Ascending aorta (tissue), 2 donors: ENCODE results near the gene FAM181A. TPM values are rescaled to one million over a fixed set of nuclear protein-coding genes. Genes with fewer than 3 reads are reported as not detected.

ENCODE experiments used
- DNase-seq, 2 donors: peaks; one replicate each; pipeline ENCODE4 v3.0.0-alpha.2; 2019; ENCODE audit warnings: low spot score in 2 of 2
- H3K27ac ChIP-seq, 2 donors: fragments of 200-600 bp; sonication (generic); one replicate each; pipeline ENCODE4 v1.5.1; 2016 to 2017; ENCODE audit warnings: mild to moderate bottlenecking in 1 of 2
- H3K27me3 ChIP-seq: fragments of 200-600 bp; sonication (generic); one replicate; pipeline ENCODE4 v1.5.1; 2017
- H3K36me3 ChIP-seq, 2 donors: fragments of 200-600 bp; sonication (generic); one replicate each; pipeline ENCODE4 v1.5.1; 2016
- H3K4me1 ChIP-seq, 2 donors: fragments of 200-600 bp; sonication (generic); one replicate each; pipeline ENCODE4 v1.5.1; 2016 to 2017; ENCODE audit warnings: mild to moderate bottlenecking in 1 of 2
- H3K4me3 ChIP-seq, 2 donors: fragments of 200-600 bp; sonication (generic); one replicate each; pipeline ENCODE4 v1.5.1; 2016 to 2017; ENCODE audit warnings: mild to moderate bottlenecking in 1 of 2
- H3K9me3 ChIP-seq, 2 donors: fragments of 200-600 bp; sonication (generic); one replicate each; pipeline ENCODE4 v1.5.1; 2016
- intact Hi-C: fragments of 100-400 bp; cut with DNase I; formaldehyde crosslinking; loops from one replicate; pipeline ENCODE4 v1.15.1; 2023
- total RNA-seq: library from RNA; depleted of rRNA; stranded (reverse); fragments of >200 nt; gene quantifications from one replicate; pipeline ENCODE4 v1.1.0, GENCODE V29; 2016
- TF ChIP-seq, protein P1 (sequence below), 3 experiments: fragments of 200-600 bp in 2 of 3; fragments of 450-650 bp in 1 of 3; sonication (generic) in 2 of 3; IDR thresholded peaks; one replicate each; pipeline ENCODE4 v1.5.1; 2016 to 2019; ENCODE audit warnings: antibody characterized with exemption in 3 of 3, mild to moderate bottlenecking in 1 of 3, moderate library complexity in 1 of 3

Gene FAM181A
- total RNA-seq, 1 donor from 2014 or later = not detected

DNA sequence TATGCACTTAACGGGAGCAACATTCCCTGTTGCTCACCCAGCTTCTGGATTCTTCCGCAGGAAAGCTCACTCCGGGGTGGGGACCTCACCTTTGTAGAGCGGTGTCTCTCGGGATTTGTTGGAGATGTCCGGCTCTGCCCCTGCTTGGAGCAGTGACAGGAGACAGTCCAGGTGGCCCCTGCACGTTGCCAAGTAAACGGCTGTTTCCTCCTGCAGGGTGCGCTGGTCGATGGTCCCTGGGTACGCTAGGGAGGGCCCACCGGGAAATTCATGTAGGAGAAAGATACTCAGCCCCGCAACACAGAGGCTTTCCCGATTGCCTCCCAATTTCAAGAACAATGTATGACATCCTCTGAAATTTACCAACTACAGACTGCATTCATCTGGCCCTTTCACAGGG lies 26.1 kb downstream of the FAM181A start:
- peaks cover 46 to 54% of the 10 kb centered on the region in 2 donors for H3K36me3 ChIP-seq

DNA sequence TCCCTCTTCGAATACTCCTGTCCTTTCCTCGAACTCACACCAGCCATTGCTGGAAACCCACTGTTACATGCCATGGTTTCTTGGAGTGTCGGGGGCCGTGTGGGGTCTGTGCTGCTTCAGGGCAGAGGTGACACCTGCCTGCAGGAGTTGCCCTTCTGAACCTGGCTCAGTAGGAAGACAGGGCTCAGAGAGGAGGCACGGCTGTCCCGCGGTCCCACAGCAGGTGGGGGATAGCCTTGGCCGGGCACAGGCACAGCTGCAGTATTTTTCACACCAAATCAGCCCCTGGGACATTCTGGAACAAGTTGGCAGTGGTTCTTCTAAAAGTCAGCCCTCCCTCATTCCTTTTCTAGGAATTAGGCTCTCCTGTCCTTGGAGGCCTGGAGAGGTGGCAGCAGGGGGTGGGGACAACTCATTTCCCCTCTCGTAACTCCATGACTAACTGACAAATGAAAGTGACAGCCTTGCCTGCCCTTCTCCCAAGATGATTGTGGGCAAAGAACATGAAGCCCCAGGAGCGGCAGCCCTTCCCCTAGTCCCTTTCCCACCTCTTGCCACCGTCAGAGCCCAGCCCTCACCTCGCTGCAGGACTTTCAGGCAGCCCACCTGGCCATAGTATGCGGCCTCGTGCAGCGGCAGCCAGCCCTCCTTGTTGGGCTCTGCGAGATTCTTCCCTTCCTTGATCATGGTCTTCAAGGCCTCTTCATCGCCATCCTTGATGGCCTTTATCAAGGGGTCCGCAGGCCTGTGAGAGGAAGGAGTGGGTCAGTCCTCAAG lies 26.8 kb downstream of the FAM181A start:
- H3K27ac ChIP-seq = peak overlapping the region in 1 of 2 donors; percentile 9
- peaks cover 6 to 35% of the 10 kb centered on the region in 2 donors for H3K4me1 ChIP-seq

More for the DNA sequence above, 26.1 kb downstream of the FAM181A start:
- Histone ChIP-seq H3K4me1 (peaks cover 6 to 28% of the 10 kb centered on the region in 2 donors), H3K4me3 (no peak overlapping the region), H3K27ac (peak overlapping the region in 1 of 2 donors; percentile 9), H3K9me3 (no peaks in the 10 kb centered on the region), H3K27me3 (no peaks in the 10 kb centered on the region)
- TF ChIP-seq, protein P1, sequence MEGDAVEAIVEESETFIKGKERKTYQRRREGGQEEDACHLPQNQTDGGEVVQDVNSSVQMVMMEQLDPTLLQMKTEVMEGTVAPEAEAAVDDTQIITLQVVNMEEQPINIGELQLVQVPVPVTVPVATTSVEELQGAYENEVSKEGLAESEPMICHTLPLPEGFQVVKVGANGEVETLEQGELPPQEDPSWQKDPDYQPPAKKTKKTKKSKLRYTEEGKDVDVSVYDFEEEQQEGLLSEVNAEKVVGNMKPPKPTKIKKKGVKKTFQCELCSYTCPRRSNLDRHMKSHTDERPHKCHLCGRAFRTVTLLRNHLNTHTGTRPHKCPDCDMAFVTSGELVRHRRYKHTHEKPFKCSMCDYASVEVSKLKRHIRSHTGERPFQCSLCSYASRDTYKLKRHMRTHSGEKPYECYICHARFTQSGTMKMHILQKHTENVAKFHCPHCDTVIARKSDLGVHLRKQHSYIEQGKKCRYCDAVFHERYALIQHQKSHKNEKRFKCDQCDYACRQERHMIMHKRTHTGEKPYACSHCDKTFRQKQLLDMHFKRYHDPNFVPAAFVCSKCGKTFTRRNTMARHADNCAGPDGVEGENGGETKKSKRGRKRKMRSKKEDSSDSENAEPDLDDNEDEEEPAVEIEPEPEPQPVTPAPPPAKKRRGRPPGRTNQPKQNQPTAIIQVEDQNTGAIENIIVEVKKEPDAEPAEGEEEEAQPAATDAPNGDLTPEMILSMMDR (IDR thresholded peaks at IDR 0.05) = no peak
- intact Hi-C loops = no loop called here
- no peak for DNase-seq

DNA sequence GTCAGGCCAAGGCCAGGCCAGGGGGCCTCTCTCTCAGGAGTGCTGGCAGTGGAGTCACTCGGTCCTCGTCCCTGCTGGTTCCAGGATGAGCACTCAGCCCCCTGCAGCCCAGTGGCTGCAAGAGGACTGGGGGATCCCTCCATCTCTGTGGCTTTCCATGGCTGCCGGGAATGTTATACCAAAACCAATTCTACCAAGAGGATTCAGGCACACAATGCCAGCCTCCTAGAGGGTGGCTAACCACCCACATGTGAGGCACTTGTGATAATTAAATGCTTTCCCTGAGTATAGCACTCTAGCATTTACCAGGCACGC lies 27.3 kb downstream of the FAM181A start:
- no peak for DNase-seq
- H3K4me3 ChIP-seq = no peak overlapping the region
- peaks cover 6 to 37% of the 10 kb centered on the region in 2 donors for H3K4me1 ChIP-seq
- TF ChIP-seq, protein P1 (IDR thresholded peaks at IDR 0.05) = no peak
- no peaks in the 10 kb centered on the region for H3K27me3 ChIP-seq
- no peaks in the 10 kb centered on the region for H3K9me3 ChIP-seq
- intact Hi-C loops = no loop called here
- peak overlapping the region in 1 of 2 donors; percentile 9 for H3K27ac ChIP-seq
- peaks cover 42 to 47% of the 10 kb centered on the region in 2 donors for H3K36me3 ChIP-seq

More for the DNA sequence above, 26.8 kb downstream of the FAM181A start:
- Histone ChIP-seq H3K27me3 (no peaks in the 10 kb centered on the region), H3K4me3 (no peak overlapping the region), H3K9me3 (no peaks in the 10 kb centered on the region), H3K36me3 (peaks cover 43 to 48% of the 10 kb centered on the region in 2 donors)
- DNase-seq = no peak
- intact Hi-C loops = no loop called here
- TF ChIP-seq, protein P1 (IDR thresholded peaks at IDR 0.05) = no peak

DNA sequence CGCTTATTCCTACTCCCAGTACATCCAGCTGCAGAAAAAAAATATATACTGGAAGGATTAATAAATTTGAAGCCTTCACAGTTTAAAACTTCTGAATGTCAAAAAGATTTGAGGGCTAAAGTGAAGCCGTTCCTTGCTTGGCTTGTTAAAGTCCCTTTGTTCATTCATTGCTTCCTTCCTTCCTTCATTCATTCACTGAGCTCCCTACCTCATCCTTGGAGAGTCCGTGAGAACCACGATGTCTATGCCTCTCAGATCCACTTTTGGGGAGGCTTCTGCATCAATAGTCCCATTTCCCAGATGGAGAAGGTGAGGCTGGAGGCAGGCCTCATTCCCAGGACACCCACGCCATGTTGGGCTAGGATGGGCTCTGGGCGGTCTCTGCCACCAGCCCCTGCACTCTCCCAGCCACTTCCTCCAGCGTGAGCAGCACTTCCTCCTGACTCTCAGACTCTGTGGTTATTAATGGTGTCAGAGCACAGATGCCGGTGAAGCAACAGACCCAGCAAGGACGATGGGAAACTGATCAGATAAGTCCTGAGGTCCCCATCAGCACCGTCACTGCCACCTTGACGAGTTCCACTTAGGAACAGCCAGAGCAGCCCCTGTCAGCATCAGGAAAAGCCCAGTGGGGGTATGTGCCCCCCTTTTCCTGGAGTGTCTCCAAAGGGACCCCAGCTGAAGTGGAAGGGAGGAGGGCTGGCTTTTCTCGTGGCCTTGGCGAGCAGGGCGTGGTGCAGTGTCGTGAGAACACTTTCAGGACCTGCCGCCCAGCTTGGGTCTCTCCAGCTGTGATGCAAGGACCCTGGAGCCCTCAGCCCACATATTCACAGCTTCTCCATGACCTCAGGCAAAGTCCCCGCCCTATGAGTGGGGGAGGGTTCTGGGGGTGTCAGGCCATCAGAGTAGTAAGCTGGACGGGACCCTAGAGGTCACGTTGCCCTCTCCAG lies 28.0 kb downstream of the FAM181A start:
- peak overlapping the region; percentile 8 to 53 for H3K27ac ChIP-seq
- TF ChIP-seq, protein P1 (IDR thresholded peaks at IDR 0.05) = no peak
- H3K36me3 ChIP-seq = peaks cover 38 to 40% of the 10 kb centered on the region in 2 donors
- peaks cover 6 to 43% of the 10 kb centered on the region in 2 donors for H3K4me1 ChIP-seq
- no peaks in the 10 kb centered on the region for H3K27me3 ChIP-seq
- intact Hi-C loops = no loop called here
- DNase-seq = no peak
- no peaks in the 10 kb centered on the region for H3K9me3 ChIP-seq
- no peak overlapping the region for H3K4me3 ChIP-seq

DNA sequence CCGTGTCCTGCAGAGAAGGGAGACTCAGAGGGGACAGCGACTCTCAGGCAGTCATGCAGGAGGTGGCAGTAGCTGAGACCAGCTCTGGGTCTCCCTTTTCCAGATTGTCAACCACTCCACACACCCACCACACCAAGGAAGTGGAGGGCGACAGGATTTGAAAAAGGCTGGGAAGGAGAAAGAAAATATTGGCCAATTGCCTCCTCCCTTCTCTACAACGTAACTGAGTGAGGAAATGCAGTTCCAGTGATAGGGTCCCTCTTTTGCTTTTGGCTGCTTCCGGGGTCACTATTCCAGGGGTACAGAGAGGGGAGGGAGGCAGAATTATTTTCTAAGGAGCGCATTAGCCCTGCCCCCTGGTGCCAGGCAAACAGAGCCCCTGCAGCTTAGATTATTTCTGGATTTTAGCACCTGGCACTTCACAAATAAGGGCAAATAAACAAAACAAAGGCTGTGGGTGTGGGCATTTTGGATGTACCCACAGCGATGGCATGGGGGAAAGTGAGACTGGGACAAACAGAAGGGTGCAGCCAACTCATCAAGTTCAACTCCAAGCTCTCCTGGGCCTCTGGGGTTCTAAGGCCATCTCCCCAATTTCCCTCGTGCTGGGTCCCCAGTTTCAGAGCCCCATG lies 28.8 kb downstream of the FAM181A start:
- peaks cover 6 to 43% of the 10 kb centered on the region in 2 donors for H3K4me1 ChIP-seq
- intact Hi-C loops = no loop called here
- H3K9me3 ChIP-seq = no peaks in the 10 kb centered on the region
- DNase-seq = no peak
- TF ChIP-seq, protein P1 (IDR thresholded peaks at IDR 0.05) = no peak
- H3K27ac ChIP-seq = peak overlapping the region; percentile 51 to 53
- H3K36me3 ChIP-seq = peaks cover 30 to 32% of the 10 kb centered on the region in 2 donors
- no peaks in the 10 kb centered on the region for H3K27me3 ChIP-seq
- H3K4me3 ChIP-seq = no peak overlapping the region
